ENCODE data around the gene TCERG1L.

Gene TCERG1L

DNA sequence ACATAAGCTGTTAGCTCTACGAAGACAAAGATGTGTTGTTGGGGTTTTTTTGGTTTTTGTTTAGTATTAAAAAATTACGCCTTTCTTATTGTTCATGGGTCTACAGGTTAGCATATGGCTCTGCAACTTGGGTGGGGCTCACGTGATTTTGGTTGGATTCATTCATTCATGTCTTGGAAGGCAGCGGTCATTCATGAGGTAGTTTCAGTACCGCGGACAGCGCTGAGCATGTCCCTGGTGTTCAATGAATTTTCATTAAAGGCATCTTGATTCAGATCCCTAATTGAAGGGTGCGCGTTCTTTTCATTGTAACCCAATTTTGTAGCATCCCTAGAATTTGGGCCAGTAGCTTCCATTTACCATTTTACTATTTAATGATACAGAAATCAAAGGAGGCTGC is 42.9 kb upstream of the TCERG1L start:
- H3K27ac ChIP-seq, result no peak overlapping the region
- peaks cover 0 to 3% of the 10 kb centered on the region in 2 donors for H3K27me3 ChIP-seq
- DNase-seq, result no peak
- intact Hi-C loops (cut with DNase I; ENCODE audit: low total_unique reads), result no loop called here
- no peaks in the 10 kb centered on the region for H3K36me3 ChIP-seq
- TF ChIP-seq, protein P1, sequence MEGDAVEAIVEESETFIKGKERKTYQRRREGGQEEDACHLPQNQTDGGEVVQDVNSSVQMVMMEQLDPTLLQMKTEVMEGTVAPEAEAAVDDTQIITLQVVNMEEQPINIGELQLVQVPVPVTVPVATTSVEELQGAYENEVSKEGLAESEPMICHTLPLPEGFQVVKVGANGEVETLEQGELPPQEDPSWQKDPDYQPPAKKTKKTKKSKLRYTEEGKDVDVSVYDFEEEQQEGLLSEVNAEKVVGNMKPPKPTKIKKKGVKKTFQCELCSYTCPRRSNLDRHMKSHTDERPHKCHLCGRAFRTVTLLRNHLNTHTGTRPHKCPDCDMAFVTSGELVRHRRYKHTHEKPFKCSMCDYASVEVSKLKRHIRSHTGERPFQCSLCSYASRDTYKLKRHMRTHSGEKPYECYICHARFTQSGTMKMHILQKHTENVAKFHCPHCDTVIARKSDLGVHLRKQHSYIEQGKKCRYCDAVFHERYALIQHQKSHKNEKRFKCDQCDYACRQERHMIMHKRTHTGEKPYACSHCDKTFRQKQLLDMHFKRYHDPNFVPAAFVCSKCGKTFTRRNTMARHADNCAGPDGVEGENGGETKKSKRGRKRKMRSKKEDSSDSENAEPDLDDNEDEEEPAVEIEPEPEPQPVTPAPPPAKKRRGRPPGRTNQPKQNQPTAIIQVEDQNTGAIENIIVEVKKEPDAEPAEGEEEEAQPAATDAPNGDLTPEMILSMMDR (IDR thresholded peaks at IDR 0.05), result no peak
- no peak overlapping the region for H3K4me3 ChIP-seq
- no peaks in the 10 kb centered on the region for H3K9me3 ChIP-seq
- H3K4me1 ChIP-seq, result no peaks in the 10 kb centered on the region

DNA sequence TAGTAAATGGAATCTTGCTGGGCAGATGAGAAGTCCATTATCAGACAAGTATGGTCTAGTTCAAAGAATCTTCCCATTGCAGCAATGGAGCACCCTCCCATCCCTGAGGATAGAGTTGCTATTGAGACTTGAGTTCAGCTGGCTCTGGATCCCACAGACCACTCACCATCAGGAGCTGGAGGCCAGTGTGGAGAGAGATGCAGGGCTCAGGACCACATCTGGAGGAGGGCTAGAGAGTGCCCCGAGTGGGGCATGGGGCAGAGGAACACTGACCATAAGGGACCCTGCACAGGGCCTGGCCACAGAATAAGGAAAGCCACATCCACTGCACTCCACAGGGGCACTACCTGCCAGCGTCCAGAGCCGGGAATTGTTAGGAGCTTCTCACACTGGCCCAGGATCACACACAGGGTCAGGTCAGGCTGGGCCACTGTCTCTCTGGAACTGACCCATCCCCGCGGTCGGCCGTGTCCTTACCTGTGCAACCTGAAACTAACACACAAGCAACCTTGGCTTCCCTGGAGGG is 41.3 kb upstream of the TCERG1L start:
- no peak overlapping the region for H3K4me3 ChIP-seq
- H3K27me3 ChIP-seq, result peaks cover 0 to 3% of the 10 kb centered on the region in 2 donors
- TF ChIP-seq, protein P1 (IDR thresholded peaks at IDR 0.05), result no peak
- H3K27ac ChIP-seq, result no peak overlapping the region
- H3K9me3 ChIP-seq, result no peaks in the 10 kb centered on the region
- no peaks in the 10 kb centered on the region for H3K4me1 ChIP-seq
- no peaks in the 10 kb centered on the region for H3K36me3 ChIP-seq
- intact Hi-C loops (cut with DNase I; ENCODE audit: low total_unique reads), result no loop called here
- no peak for DNase-seq

DNA sequence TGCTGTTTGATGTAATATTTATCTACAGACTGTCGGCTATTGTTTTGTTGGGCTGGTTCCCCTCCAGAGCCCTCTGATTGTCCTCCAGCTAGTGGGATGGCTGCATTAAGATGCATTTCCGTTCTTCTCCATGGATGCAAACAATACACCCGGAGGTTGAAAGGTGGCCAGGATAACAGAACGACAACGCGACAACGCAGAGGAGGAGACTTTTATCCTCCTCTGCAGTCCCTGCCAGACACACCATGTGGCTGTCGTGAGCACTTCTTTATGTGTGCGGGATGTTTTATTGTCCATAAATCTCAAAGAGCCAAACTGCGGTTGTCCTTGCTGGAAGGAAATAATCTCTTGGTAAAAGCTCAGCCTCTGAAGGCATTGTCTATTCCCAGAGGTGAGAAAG is 39.1 kb upstream of the TCERG1L start:
- DNase-seq, result no peak
- Histone ChIP-seq H3K4me1 (no peaks in the 10 kb centered on the region), H3K9me3 (no peaks in the 10 kb centered on the region), H3K27me3 (peaks cover 0 to 3% of the 10 kb centered on the region in 2 donors), H3K36me3 (no peaks in the 10 kb centered on the region), H3K4me3 (no peak overlapping the region), H3K27ac (no peak overlapping the region)
- intact Hi-C loops (cut with DNase I; ENCODE audit: low total_unique reads), result no loop called here
- TF ChIP-seq, protein P1 (IDR thresholded peaks at IDR 0.05), result no peak

DNA sequence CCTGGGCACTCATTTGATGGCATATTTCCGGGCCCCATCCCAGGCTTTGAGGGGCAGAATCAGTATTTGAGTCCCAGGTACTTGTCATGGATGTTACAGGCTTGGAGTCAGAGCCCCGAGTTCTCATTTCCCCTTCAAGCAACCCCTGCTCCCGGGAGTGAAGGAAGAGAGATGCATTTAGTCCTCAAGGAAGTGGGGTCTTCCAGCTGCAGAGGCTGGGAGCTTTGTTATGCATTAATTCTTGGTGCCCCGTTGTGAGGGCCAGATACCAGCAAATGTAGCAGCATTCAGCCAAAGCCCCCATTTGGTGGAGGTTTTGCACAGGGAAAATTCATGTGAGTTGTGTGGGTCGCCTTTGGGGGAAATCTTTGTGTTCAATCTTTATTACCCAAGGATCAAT is 38.7 kb upstream of the TCERG1L start:
- Histone ChIP-seq H3K27me3 (peaks cover 0 to 3% of the 10 kb centered on the region in 2 donors), H3K27ac (no peak overlapping the region), H3K36me3 (no peaks in the 10 kb centered on the region), H3K4me1 (no peaks in the 10 kb centered on the region), H3K9me3 (no peaks in the 10 kb centered on the region), H3K4me3 (no peak overlapping the region)
- TF ChIP-seq, protein P1 (IDR thresholded peaks at IDR 0.05), result no peak
- no peak for DNase-seq
- intact Hi-C loops (cut with DNase I; ENCODE audit: low total_unique reads), result no loop called here

DNA sequence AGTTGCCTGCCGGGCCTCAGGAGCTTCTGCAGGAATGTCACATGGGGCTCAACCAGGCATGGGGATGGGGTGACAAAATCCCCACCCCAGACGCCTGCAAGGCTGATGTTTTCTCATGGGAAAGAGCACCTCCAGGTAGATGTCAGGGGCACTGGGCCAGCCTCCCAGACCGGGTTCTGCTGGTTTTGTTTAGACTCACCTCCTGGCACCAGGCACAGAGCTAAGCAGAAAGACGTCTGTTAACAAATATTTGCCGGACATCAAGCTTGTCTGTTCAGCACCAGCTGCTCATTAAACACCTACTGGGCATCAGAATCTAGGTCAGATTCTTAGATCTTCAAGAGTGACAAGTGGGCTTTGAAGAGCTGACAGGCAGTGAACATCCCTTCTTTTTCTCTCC is 34.9 kb upstream of the TCERG1L start:
- TF ChIP-seq, protein P1 (IDR thresholded peaks at IDR 0.05), result no peak
- H3K4me1 ChIP-seq, result no peaks in the 10 kb centered on the region
- no peak overlapping the region for H3K4me3 ChIP-seq
- no peaks in the 10 kb centered on the region for H3K9me3 ChIP-seq
- no peak overlapping the region for H3K27ac ChIP-seq
- peaks cover 0 to 3% of the 10 kb centered on the region in 2 donors for H3K27me3 ChIP-seq
- no peak for DNase-seq
- intact Hi-C loops (cut with DNase I; ENCODE audit: low total_unique reads), result no loop called here
- H3K36me3 ChIP-seq, result no peaks in the 10 kb centered on the region

DNA sequence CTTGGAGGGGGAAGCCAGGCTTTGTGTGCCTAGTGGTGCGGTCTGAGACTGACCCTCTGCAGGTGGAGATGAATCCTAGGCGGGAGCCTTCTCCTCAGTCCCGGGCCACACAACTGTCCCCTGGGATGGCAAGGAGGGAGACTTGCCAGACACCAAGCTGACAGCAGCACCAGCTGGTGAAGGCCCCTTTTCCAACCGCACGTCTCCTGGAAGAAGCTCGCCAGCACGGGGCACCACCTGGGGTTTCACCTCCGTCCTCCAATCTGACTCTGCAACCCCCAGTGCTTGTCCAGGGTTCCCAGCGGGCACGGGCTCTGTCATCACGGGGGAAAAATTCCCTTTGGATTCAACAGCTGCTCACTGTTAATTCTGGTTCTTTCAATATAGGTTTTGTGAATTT is 34.2 kb upstream of the TCERG1L start:
- TF ChIP-seq, protein P1 (IDR thresholded peaks at IDR 0.05), result no peak
- DNase-seq, result no peak
- Histone ChIP-seq H3K9me3 (no peaks in the 10 kb centered on the region), H3K27me3 (peaks cover 0 to 3% of the 10 kb centered on the region in 2 donors), H3K4me1 (no peaks in the 10 kb centered on the region), H3K36me3 (no peaks in the 10 kb centered on the region), H3K27ac (no peak overlapping the region), H3K4me3 (no peak overlapping the region)
- intact Hi-C loops (cut with DNase I; ENCODE audit: low total_unique reads), result no loop called here
